Jurkat, Clone E6-1 (cell line): ENCODE measurements around the gene NPBWR2.
A peak's percentile ranks its signal among the peaks of the same experiment; 100 is the strongest.

ENCODE experiments used
- DNase-seq: peaks from one replicate; pipeline ENCODE4 v3.0.0-alpha.2; 2011; ENCODE audit warnings: low read depth, low spot score
- H3K4me3 ChIP-seq: 2 replicates; pipeline ENCODE4 v1.5.1; 2011; ENCODE audit warnings: mild to moderate bottlenecking, low read length, control low read depth, moderate library complexity

Gene NPBWR2

GRCh38 chr20:64108731-64109681, 1.6 kb upstream of the NPBWR2 start:
- DNase-seq = no peak
- H3K4me3 ChIP-seq = no peak overlapping the region

GRCh38 chr20:64107736-64108457, 532 bp upstream of the NPBWR2 start:
- no peak overlapping the region for H3K4me3 ChIP-seq
- DNase-seq = no peak

GRCh38 chr20:64106435-64106961, 867 bp downstream of the NPBWR2 start:
- no peak for DNase-seq
- H3K4me3 ChIP-seq = no peak overlapping the region

- DNase-seq = no peak
- H3K4me3 ChIP-seq = no peak overlapping the region
Observed at GRCh38 chr20:64105846-64106434, 1.4 kb downstream of the NPBWR2 start.

GRCh38 chr20:64104667-64105451, 2.5 kb downstream of the NPBWR2 start:
- no peak overlapping the region for H3K4me3 ChIP-seq
- DNase-seq = no peak

GRCh38 chr20:64103871-64104666, 3.3 kb downstream of the NPBWR2 start:
- H3K4me3 ChIP-seq = no peak overlapping the region
- DNase-seq = no peak

- H3K4me3 ChIP-seq = peak overlapping the region; percentile 24; the same call in 1 of the 2 replicates
- no peak for DNase-seq
Observed at GRCh38 chr20:64102647-64103354, 4.6 kb downstream of the NPBWR2 start.

- DNase-seq = no peak
- peak overlapping the region; percentile 24 for H3K4me3 ChIP-seq
Observed at GRCh38 chr20:64101731-64102621, 5.4 kb downstream of the NPBWR2 start.

GRCh38 chr20:64100946-64101688, 6.2 kb downstream of the NPBWR2 start:
- H3K4me3 ChIP-seq = no peak overlapping the region
- no peak for DNase-seq

- H3K4me3 ChIP-seq = no peak overlapping the region
- no peak for DNase-seq
Observed at GRCh38 chr20:64100566-64100888, 6.8 kb downstream of the NPBWR2 start.

GRCh38 chr20:64099880-64100565, 7.3 kb downstream of the NPBWR2 start:
- H3K4me3 ChIP-seq = no peak overlapping the region
- DNase-seq = no peak

- no peak for DNase-seq
- no peak overlapping the region for H3K4me3 ChIP-seq
Observed at GRCh38 chr20:64099086-64099786, 8.1 kb downstream of the NPBWR2 start.

GRCh38 chr20:64098471-64099013, 8.8 kb downstream of the NPBWR2 start:
- H3K4me3 ChIP-seq = no peak overlapping the region
- DNase-seq = no peak

- H3K4me3 ChIP-seq = no peak overlapping the region
- no peak for DNase-seq
Observed at GRCh38 chr20:64096535-64096934, 10.8 kb downstream of the NPBWR2 start.

GRCh38 chr20:64095927-64096326, 11.4 kb downstream of the NPBWR2 start:
- DNase-seq = no peak
- no peak overlapping the region for H3K4me3 ChIP-seq
